ENCODE data around the gene PRKAG2. TPM values are rescaled to one million over a fixed set of nuclear protein-coding genes. Genes with fewer than 3 reads are reported as not detected.

PRKAG2 gene
- total and polyA plus RNA-seq, 2 of the 8 experiments (the other 6 are each of a cell fraction or from before 2014, with no cell fraction given), result 7.5 to 18.1 TPM

DNA sequence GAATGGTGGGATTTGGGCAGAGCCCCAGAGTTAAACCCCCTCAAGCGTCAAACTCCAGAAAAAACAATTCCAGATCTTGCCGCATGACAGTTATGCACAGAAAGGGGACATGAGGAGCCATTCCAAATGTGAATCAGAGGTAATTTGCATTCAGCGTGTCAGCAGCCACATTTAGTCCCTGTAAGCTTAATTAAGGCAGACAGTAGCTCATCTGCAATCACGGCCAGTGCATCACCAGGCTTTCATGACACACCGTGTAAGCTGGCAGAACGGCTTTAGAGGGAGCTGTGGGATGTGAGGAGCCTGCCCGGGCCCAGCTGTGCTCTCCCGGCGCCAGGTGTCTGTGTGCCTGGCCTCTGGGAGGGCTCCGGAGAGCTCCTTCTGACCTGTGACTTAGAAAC is 18.7 kb upstream of the PRKAG2 start:
- H2BK20ac ChIP-seq (ENCODE audit: low read length), result no peak overlapping the region
- no peaks in the 10 kb centered on the region for H3K79me1 ChIP-seq (ENCODE audit: low read depth, low read length)
- 89% methylated on average over 9 of the region's 10 CpGs; no CpG with 5 or more reads in 1 of the 2 experiments for WGBS, 2 experiments (ENCODE audit: extremely low coverage in 1 of 2, insufficient coverage in 1 of 2, insufficient read length in 1 of 2, insufficient replicate concordance in 2 of 2, low coverage in 1 of 2, low lambda C conversion rate in 2 of 2, missing lambda C conversion rate in 1 of 2)
- TF ChIP-seq CBX8 (IDR thresholded peaks at IDR 0.05; ENCODE audit: borderline replicate concordance, low read depth, low read length), result no peak
- TF ChIP-seq POLR2AphosphoS5 (IDR thresholded peaks at IDR 0.05; ENCODE audit: low read depth, low read length), result no peak
- TF ChIP-seq, protein P1, sequence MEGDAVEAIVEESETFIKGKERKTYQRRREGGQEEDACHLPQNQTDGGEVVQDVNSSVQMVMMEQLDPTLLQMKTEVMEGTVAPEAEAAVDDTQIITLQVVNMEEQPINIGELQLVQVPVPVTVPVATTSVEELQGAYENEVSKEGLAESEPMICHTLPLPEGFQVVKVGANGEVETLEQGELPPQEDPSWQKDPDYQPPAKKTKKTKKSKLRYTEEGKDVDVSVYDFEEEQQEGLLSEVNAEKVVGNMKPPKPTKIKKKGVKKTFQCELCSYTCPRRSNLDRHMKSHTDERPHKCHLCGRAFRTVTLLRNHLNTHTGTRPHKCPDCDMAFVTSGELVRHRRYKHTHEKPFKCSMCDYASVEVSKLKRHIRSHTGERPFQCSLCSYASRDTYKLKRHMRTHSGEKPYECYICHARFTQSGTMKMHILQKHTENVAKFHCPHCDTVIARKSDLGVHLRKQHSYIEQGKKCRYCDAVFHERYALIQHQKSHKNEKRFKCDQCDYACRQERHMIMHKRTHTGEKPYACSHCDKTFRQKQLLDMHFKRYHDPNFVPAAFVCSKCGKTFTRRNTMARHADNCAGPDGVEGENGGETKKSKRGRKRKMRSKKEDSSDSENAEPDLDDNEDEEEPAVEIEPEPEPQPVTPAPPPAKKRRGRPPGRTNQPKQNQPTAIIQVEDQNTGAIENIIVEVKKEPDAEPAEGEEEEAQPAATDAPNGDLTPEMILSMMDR (IDR thresholded peaks at IDR 0.05; ENCODE audit: control extremely low read depth in 1 of 3, insufficient read depth in 1 of 3, low read depth in 1 of 3, low read length in 3 of 3), result no peak
- H3K23me2 ChIP-seq (ENCODE audit: low read depth, low read length), result no peaks in the 10 kb centered on the region
- no peak overlapping the region for H4K91ac ChIP-seq (replicated peaks; ENCODE audit: insufficient read length, low read length)
- H4K5ac ChIP-seq (ENCODE audit: insufficient read length, low read depth, low read length), result no peak overlapping the region
- no peak overlapping the region for H4K8ac ChIP-seq (ENCODE audit: extremely low read depth, insufficient read depth, low read length)
- no peak overlapping the region for H2AK5ac ChIP-seq (ENCODE audit: low read depth, low read length)
- H3K4ac ChIP-seq (replicated peaks; ENCODE audit: insufficient read length, low read depth, low read length), result no peak overlapping the region
- no peak overlapping the region for H2BK15ac ChIP-seq (ENCODE audit: low read length)
- H3K36me3 ChIP-seq (ENCODE audit: control insufficient read depth in 2 of 4, insufficient read depth in 4 of 4, low read length in 3 of 4), result no peaks in the 10 kb centered on the region
- no peak overlapping the region for H3K14ac ChIP-seq (ENCODE audit: insufficient read length)
- no peak for DNase-seq (ENCODE audit: low read depth in 1 of 2, low spot score in 2 of 2)
- H3K4me1 ChIP-seq (replicated peaks in 1 of 4; ENCODE audit: control insufficient read depth in 3 of 4, insufficient read depth in 4 of 4, low read length in 3 of 4), result peaks cover 0 to 6% (median 3%) of the 10 kb centered on the region in 4 experiments; a peak in 4 of 7 replicates
- no peak for FAIRE-seq
- no peak overlapping the region for H3K18ac ChIP-seq (ENCODE audit: extremely low read depth, low read length)
- no peak overlapping the region for H3K9ac ChIP-seq (replicated peaks in 1 of 4; ENCODE audit: extremely low read depth in 1 of 4, low read depth in 3 of 4, low read length in 3 of 4)
- peaks cover 0 to 4% (median 0%) of the 10 kb centered on the region in 4 experiments; a peak in 3 of 7 replicates for H3K27me3 ChIP-seq (replicated peaks in 1 of 4; ENCODE audit: control insufficient read depth in 3 of 4, extremely low read depth in 1 of 4, insufficient read depth in 3 of 4, low read length in 3 of 4)
- POLR2A ChIA-PET (ENCODE audit: partially characterized antibody), result interaction anchor here (0.8 kb wide), 1 partner anchor 18 kb away, joined by 3 read pairs; the partner anchor contains the start of gene PRKAG2
- no peak overlapping the region for H2BK12ac ChIP-seq (ENCODE audit: low read depth, low read length)
- no peak overlapping the region for H2BK5ac ChIP-seq (ENCODE audit: low read depth, low read length)
- no peak overlapping the region for H3K4me3 ChIP-seq (ENCODE audit: extremely low read depth in 1 of 4, insufficient read depth in 2 of 4, low read depth in 3 of 4, low read length in 4 of 4)
- H3K9me3 ChIP-seq (ENCODE audit: insufficient read depth in 2 of 2, low read depth in 1 of 2, low read length in 1 of 2), result no peaks in the 10 kb centered on the region
- CTCF ChIA-PET (ENCODE audit: partially characterized antibody), result interaction anchor here (0.8 to 1.6 kb wide), 3 partner anchors 9 to 32 kb away, joined by 3 to 4 read pairs (median 3); no protein-coding TSS in a partner anchor
- H3K56ac ChIP-seq (replicated peaks; ENCODE audit: insufficient read length, low read depth, low read length), result no peak overlapping the region
- H4K20me1 ChIP-seq (replicated peaks in 1 of 2; ENCODE audit: control insufficient read depth in 1 of 2, insufficient read depth in 2 of 2, low read length in 2 of 2), result no peaks in the 10 kb centered on the region
- no peak overlapping the region for H3K27ac ChIP-seq (ENCODE audit: low read depth, low read length)
- H3K4me2 ChIP-seq (ENCODE audit: insufficient read depth in 1 of 2, low read depth in 2 of 2, low read length in 2 of 2), result no peak overlapping the region
- H2AFZ ChIP-seq (ENCODE audit: low read length), result no peak overlapping the region
- H3K79me2 ChIP-seq (ENCODE audit: control insufficient read depth in 1 of 2, insufficient read depth in 2 of 2, low read length in 2 of 2), result no peaks in the 10 kb centered on the region
- H3K23ac ChIP-seq (ENCODE audit: insufficient read length), result no peak overlapping the region
- no peak overlapping the region for H2BK120ac ChIP-seq (replicated peaks; ENCODE audit: low read depth, low read length)

Measured in H1 (cell line).